ENCODE results near the gene ARMH3. TPM values are rescaled to one million over a fixed set of nuclear protein-coding genes. Genes with fewer than 3 reads are reported as not detected.

The ARMH3 gene
- total RNA-seq, 1 donor = 13.6 TPM

- TF ChIP-seq CTCF (IDR thresholded peaks at IDR 0.05; ENCODE audit: insufficient read depth, low read length) = no peak
- no peak for DNase-seq (ENCODE audit: low read depth)
- H3K4me3 ChIP-seq (ENCODE audit: low read depth, low read length) = no peak overlapping the region
Observed at GRCh38 chr10:101837748-101838147, 218.2 kb downstream of the ARMH3 start.

DNA sequence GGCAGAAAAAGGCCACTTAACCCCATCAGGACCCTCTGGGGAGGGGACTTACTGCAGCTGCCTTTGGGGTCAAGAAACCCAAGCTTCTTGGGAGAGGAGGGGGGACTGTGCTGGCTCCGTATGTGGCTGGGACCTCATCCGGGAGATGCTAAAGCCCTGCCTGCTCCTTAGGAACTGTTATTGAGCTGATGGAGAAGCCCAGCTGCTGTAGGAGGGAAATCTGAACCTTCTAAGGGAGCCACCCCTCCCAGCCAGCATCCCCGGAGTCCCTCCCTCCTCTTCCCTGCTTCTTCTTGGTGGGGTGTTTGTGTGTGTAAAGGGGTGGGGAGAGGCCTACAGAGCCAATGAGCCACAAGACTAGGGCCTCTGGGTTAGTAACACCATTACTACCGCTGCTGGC lies 220.6 kb downstream of the ARMH3 start:
- no peak overlapping the region for H3K4me3 ChIP-seq (ENCODE audit: low read depth, low read length)
- no peak for TF ChIP-seq CTCF (IDR thresholded peaks at IDR 0.05; ENCODE audit: insufficient read depth, low read length)
- no peak for DNase-seq (ENCODE audit: low read depth)

GRCh38 chr10:101834341-101834740 lies 221.6 kb downstream of the ARMH3 start:
- TF ChIP-seq CTCF (IDR thresholded peaks at IDR 0.05; ENCODE audit: insufficient read depth, low read length) = no peak
- no peak for DNase-seq (ENCODE audit: low read depth)
- no peak overlapping the region for H3K4me3 ChIP-seq (ENCODE audit: low read depth, low read length)

- H3K4me3 ChIP-seq (ENCODE audit: low read depth, low read length) = no peak overlapping the region
- DNase-seq (ENCODE audit: low read depth) = no peak
- no peak for TF ChIP-seq CTCF (IDR thresholded peaks at IDR 0.05; ENCODE audit: insufficient read depth, low read length)
Observed at GRCh38 chr10:101833466-101833865, 222.5 kb downstream of the ARMH3 start.

GRCh38 chr10:101832325-101832771 lies 223.6 kb downstream of the ARMH3 start:
- no peak for DNase-seq (ENCODE audit: low read depth)
- no peak overlapping the region for H3K4me3 ChIP-seq (ENCODE audit: low read depth, low read length)
- no peak for TF ChIP-seq CTCF (IDR thresholded peaks at IDR 0.05; ENCODE audit: insufficient read depth, low read length)

GRCh38 chr10:101831169-101831811 lies 224.7 kb downstream of the ARMH3 start:
- TF ChIP-seq CTCF (IDR thresholded peaks at IDR 0.05; ENCODE audit: insufficient read depth, low read length) = no peak
- no peak for DNase-seq (ENCODE audit: low read depth)
- H3K4me3 ChIP-seq (ENCODE audit: low read depth, low read length) = peak overlapping the region; percentile 55
